Measurements from ENCODE around the gene WNT3A.

WNT3A gene

DNA sequence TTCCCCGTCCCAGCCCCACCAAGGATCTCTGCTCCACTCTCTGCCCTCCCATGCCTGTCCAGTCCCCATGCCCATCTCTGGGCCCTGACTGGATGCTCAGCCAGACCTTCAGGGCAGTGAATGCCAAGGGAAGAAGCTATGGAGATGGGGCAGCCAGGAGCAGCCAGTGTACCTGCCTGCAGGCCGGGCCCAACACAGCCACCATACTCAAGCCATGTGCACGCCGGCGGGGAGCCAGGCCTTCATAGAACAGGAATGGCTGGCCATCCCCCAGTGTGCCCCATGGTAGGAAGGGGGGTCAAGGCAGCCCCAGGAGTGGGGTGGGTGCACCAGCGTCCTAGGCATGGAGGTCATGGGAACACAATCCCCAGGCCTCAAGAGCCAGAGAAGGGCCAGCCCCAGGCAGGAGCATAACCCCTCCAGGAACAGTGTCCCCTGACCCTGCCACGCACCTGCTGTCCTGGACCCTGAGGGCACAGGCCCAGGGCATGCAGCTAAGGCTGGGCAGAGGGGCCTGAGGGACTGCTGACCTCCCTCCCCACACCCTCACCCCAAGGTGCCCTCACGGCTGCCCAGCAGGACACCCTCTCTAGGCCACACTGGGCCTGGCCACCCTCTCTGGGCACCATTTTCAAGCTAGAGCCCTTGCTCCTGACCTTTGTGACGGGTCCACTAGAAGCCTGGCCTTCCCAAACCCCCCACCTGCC is 55.4 kb downstream of the WNT3A start:
- Mint-ChIP-seq H3K4me3 (no peak overlapping the region), H3K9me3 (no peaks in the 10 kb centered on the region), H3K27ac (no peak overlapping the region), H3K4me1 (ENCODE audit: low read depth) (peaks cover 5% of the 10 kb centered on the region), H3K27me3 (peaks cover 27% of the 10 kb centered on the region), H3K36me3 (ENCODE audit: low read depth) (no peaks in the 10 kb centered on the region)

DNA sequence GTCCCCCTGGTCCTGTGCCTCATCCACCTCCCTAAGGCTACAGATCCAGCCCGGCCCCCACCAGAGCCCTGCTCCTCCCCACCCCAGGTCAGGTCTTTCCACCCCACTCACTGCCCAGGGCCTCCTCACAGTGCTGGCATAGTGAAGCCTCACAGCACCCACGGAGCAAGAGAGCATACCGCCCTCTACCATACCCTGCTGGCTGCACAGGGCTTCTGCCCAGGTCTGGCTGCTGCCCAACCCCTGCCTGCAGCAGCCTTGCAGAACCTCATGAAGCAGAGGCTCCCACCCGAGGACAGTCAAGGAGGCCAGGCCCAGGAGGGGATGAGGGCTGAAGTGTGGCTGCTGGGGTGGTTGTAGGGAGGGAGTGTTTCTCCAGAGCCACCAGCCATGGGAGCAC is 56.0 kb downstream of the WNT3A start:
- no peaks in the 10 kb centered on the region for H3K9me3 Mint-ChIP-seq
- no peak overlapping the region for H3K4me3 Mint-ChIP-seq
- peaks cover 21% of the 10 kb centered on the region for H3K27me3 Mint-ChIP-seq
- H3K4me1 Mint-ChIP-seq (ENCODE audit: low read depth): peaks cover 5% of the 10 kb centered on the region
- H3K36me3 Mint-ChIP-seq (ENCODE audit: low read depth): no peaks in the 10 kb centered on the region
- no peak overlapping the region for H3K27ac Mint-ChIP-seq

DNA sequence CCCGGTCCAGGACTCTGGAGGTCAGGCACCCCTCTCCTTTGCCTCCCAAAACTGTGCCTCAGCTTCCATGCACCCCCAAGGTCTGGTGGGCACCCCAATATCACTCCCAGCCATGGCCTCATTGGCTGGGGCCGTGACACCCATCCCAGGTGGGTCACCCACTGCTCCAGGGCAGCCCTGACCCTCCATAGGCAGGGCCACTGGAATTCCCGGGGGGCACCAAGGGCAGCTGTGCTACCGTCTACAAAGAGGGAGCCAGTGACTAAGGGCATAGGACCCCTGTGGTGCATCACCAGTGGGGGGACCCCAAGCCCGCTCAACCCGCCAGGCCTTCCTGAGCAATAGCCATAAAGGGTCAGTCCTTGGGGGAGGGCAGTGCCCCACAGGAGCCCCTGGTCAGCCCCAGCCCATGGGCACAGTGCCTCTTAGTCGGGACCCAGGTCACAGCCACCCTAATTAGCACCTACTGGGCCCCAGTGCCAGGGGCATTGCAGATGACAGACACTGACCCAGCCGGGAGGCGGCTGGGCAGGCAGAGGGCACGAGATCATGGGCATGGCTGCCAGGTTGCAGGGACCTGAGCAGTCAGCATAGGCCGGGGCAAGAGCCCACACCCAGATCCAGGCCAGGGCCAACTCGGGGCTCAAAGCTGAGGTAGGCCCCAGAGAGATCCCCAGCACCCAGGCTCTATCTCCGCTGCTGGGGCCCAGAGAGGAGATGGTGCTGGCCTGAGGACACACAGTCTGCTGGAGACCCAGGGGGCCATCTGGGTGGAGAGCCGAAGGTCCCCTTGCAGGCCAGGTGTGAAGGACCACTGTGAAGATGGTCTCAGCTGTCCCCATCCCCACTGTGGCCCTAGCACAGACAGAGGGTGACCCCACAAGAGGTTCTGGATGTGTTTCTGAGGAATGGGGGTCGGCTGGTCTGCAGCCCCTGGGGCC is 56.7 kb downstream of the WNT3A start:
- Mint-ChIP-seq H3K9me3 (no peaks in the 10 kb centered on the region), H3K27me3 (peaks cover 15% of the 10 kb centered on the region)

DNA sequence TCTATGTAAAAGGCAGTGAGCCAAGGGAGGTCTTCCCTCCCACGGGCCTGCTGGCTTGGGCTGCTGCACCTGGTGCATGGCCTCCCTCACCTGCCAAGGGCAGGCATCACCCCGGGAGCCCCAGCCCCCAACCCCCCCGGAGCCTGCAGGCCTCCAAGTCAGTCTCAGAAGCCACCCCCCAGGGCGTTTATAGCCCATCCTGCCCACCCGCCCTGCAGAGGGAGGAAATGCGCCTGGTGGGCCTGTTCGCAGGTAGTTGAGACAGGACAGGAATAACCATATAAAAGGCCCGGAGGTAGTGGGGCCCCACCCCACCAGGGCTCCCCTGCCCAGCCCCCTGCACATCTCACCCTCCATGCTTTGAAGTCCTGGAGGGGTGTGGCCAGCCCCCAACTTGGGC is 57.5 kb downstream of the WNT3A start:
- no peaks in the 10 kb centered on the region for H3K36me3 Mint-ChIP-seq (ENCODE audit: low read depth)
- H3K4me3 Mint-ChIP-seq: no peak overlapping the region
- H3K27ac Mint-ChIP-seq: no peak overlapping the region
- no peaks in the 10 kb centered on the region for H3K9me3 Mint-ChIP-seq
- H3K4me1 Mint-ChIP-seq (ENCODE audit: low read depth): peaks cover 5% of the 10 kb centered on the region
- peaks cover 14% of the 10 kb centered on the region for H3K27me3 Mint-ChIP-seq

More for the DNA sequence above, 56.7 kb downstream of the WNT3A start:
- Mint-ChIP-seq H3K27ac (no peak overlapping the region), H3K4me3 (no peak overlapping the region), H3K4me1 (ENCODE audit: low read depth) (peaks cover 5% of the 10 kb centered on the region), H3K36me3 (ENCODE audit: low read depth) (no peaks in the 10 kb centered on the region)

DNA sequence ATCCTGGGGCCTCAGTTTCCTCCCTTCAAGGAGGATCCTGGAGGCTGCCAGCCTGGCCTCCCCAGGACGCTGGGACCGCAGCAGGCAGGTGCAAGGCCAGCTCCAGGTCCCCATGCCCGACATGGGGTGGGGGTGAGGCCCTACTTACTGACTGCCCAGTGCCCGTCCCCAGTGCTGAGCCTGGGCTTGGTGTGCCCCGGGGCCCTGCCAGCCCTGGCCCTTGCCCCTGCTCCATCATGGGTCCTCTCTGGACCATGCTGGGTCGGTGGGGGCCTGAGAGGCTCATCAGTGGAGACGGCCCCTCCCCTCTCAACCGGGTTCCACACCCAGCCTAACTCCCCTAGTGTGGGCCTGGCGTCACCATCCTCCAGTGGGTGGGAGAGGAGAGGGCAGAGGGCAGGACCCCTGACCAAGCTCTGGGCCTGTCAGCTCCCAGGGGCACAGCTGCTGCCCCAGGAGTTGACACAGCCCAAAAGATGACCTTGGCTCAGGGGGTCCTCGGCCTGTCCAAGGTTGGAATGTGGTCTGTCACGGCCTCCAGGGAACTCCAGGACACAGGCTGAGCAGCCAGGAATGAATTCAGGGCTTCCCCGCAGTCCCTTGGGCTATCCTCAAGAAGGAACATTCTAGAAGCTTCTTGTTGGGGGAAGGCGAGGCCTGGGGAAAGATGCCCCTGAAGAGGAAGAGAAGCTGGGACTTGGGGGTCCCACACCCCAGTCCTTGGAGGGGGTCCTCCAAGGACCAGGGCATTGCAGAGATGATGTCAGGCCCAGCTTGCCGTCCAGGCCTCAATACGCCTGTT is 58.1 kb downstream of the WNT3A start:
- Mint-ChIP-seq H3K27me3 (peaks cover 14% of the 10 kb centered on the region), H3K36me3 (ENCODE audit: low read depth) (no peaks in the 10 kb centered on the region), H3K27ac (no peak overlapping the region), H3K9me3 (no peaks in the 10 kb centered on the region), H3K4me3 (no peak overlapping the region), H3K4me1 (ENCODE audit: low read depth) (peaks cover 5% of the 10 kb centered on the region)

DNA sequence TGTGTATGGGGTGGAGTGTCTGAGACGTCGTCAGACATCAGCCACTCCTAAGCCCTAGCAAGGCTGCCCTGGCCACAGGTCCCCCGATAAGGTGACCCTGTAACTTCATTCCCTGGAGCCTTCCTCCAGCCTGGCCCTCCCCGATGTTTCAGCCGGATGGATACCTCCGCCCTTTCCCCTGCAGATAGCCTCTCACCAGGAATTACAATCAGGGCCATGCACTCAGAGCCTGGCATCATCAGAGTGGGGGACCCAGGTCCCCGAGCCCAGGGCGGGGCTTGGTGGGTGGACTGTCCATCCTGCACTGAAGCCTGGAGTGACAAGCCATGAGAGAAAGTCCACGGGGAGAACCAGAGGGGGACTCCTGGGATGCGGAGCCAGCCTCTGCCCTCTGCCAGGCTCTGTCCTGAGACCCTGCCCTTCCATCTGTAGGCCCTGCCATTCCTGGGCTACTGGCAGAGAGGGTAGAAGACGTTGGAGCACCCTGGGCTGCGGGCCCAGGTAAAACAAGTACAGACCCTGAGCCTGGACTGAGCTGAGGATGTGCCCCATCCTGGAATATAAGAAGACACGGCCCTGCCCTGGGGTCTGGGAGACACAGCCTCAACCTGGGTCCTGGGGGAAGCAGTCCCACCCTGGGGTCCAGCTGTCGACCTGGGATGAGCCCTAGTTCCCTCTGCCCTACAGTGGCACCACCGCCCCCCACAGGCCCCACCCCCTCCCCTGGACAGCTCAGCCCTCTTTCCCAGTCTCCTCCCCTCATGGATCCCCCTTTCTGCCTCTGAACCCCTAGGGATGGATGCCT is 58.9 kb downstream of the WNT3A start:
- no peak overlapping the region for H3K27ac Mint-ChIP-seq
- H3K36me3 Mint-ChIP-seq (ENCODE audit: low read depth): no peaks in the 10 kb centered on the region
- H3K9me3 Mint-ChIP-seq: no peaks in the 10 kb centered on the region
- no peak overlapping the region for H3K4me3 Mint-ChIP-seq
- peaks cover 11% of the 10 kb centered on the region for H3K27me3 Mint-ChIP-seq
- peaks cover 5% of the 10 kb centered on the region for H3K4me1 Mint-ChIP-seq (ENCODE audit: low read depth)

DNA sequence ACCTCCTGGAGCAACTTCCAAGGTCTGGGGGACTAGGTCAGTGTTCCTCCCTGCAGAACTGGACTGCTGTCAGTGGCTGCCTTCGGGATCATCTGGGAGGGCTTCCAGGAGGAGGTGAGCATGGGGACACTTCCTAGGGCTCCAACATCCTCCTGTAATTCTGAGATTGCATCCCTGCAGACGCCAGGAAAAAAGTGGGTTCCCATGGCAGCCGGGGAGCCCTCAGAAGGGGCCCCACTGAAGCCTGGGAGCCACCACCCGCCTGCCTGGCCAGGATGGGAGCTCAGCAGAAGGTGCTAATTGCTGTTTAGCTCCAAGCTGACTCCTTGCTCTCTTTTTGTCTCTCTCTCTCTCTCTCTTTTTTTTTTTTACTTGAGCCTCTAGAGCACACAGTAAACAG is 59.6 kb downstream of the WNT3A start:
- Mint-ChIP-seq H3K4me3 (no peak overlapping the region), H3K27ac (no peak overlapping the region), H3K27me3 (peaks cover 4% of the 10 kb centered on the region), H3K4me1 (ENCODE audit: low read depth) (no peaks in the 10 kb centered on the region), H3K36me3 (ENCODE audit: low read depth) (no peaks in the 10 kb centered on the region), H3K9me3 (no peaks in the 10 kb centered on the region)

DNA sequence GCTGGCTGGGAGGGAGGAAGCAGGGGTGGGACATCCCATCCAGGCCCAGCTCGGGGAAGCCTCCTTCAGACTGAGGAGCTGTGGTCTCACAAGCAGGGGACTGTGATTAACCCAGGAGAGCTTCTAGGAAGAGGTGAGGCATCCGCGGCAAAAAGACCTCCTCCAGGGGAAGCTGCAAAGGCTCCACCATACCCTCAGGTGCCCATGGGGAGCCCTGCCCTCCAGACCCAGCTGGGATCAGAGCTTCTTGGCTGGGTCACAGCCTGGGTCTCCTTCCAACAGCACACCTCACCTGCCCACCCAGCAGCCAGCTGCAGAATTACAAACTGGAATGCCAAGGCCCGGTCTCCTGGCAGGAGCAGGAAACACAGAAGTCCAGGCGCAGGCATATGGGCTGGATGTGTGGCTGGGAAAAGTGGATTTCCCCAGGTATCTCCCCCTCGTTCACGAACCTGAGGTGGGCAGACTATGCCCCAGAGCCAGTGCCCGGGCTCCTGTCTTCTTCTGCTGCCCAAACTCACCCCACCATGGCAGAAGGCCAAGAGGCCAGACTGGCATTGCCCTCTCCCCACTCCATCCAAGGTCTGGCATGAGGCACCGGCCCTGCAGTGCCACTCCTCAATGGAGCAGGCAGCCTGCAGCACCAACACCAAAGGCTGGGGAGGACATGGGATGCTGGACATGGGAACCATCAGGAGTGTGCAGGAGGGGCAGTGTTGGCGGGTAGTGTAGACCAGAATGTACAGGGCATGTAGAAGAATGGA is 60.3 kb downstream of the WNT3A start:
- Mint-ChIP-seq H3K36me3 (ENCODE audit: low read depth) (no peaks in the 10 kb centered on the region), H3K27ac (no peak overlapping the region), H3K27me3 (peaks cover 4% of the 10 kb centered on the region)

DNA sequence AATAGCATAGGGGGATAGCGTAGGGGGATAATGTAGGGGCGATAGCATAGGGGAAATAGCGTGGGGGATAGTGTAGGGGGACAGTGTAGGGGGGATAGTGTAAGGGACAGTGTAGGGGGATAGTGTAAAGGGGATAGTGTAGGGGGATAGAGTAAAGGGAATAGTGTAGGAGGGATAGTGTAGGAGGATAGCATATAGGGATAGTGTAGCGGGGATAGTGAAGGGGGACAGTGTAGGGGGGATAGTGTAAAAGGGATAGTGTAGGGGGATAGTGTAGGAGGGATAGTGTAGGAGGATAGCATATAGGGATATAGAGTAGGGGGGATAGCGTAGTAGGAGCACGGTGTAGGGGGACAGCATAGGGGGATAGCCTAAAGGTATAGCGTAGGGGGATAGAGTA is 61.6 kb downstream of the WNT3A start:
- Mint-ChIP-seq H3K27me3 (peaks cover 4% of the 10 kb centered on the region), H3K36me3 (ENCODE audit: low read depth) (no peaks in the 10 kb centered on the region), H3K9me3 (no peaks in the 10 kb centered on the region), H3K4me1 (ENCODE audit: low read depth) (no peaks in the 10 kb centered on the region), H3K4me3 (no peak overlapping the region), H3K27ac (no peak overlapping the region)

More for the DNA sequence above, 60.3 kb downstream of the WNT3A start:
- Mint-ChIP-seq H3K4me3 (no peak overlapping the region), H3K9me3 (no peaks in the 10 kb centered on the region), H3K4me1 (ENCODE audit: low read depth) (no peaks in the 10 kb centered on the region)

DNA sequence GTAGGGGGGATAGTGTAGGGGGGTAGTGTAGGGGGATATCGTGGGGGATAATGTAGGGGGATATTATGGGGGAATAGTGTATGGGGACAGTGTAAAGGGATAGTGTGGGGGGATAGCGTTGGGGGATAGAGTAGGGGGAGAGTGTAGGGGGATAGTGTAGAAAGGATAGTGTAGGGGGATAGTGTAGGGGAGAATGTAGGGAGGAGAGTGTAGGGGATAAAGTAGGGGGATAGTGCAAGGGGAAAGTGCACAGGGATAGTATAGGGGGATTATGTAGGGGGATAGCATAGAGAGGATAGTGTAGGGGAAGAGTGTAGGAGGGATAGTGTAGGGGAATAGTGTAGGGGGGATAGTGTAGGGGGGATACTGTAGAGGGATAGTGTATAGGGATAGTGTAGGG is 63.4 kb downstream of the WNT3A start:
- H3K9me3 Mint-ChIP-seq: no peaks in the 10 kb centered on the region
- H3K4me3 Mint-ChIP-seq: no peak overlapping the region

DNA sequence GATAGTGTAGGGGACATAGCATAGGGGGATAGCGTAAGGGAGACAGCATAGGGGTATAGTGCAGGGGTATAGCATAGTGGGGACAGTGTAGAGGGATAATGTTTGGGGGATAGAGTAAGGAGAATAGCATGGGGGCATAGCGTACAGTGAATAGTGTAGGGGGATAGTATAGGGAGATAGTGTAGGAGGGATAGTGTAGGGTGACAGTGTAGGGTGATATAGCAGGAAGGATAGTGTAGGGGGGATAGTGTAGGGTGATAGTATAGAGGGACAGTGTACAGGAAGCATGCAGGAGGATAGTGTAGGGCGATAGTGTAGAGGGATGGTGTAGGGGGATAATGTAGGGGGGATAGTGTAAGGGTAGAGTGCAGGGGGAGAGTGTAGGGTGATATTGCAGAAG is 64.1 kb downstream of the WNT3A start:
- Mint-ChIP-seq H3K4me3 (no peak overlapping the region), H3K36me3 (ENCODE audit: low read depth) (no peaks in the 10 kb centered on the region), H3K9me3 (no peaks in the 10 kb centered on the region), H3K4me1 (ENCODE audit: low read depth) (no peaks in the 10 kb centered on the region), H3K27ac (no peak overlapping the region), H3K27me3 (peaks cover 4% of the 10 kb centered on the region)

More for the DNA sequence above, 63.4 kb downstream of the WNT3A start:
- H3K36me3 Mint-ChIP-seq (ENCODE audit: low read depth): no peaks in the 10 kb centered on the region
- no peaks in the 10 kb centered on the region for H3K4me1 Mint-ChIP-seq (ENCODE audit: low read depth)
- H3K27me3 Mint-ChIP-seq: peaks cover 4% of the 10 kb centered on the region
- H3K27ac Mint-ChIP-seq: no peak overlapping the region

DNA sequence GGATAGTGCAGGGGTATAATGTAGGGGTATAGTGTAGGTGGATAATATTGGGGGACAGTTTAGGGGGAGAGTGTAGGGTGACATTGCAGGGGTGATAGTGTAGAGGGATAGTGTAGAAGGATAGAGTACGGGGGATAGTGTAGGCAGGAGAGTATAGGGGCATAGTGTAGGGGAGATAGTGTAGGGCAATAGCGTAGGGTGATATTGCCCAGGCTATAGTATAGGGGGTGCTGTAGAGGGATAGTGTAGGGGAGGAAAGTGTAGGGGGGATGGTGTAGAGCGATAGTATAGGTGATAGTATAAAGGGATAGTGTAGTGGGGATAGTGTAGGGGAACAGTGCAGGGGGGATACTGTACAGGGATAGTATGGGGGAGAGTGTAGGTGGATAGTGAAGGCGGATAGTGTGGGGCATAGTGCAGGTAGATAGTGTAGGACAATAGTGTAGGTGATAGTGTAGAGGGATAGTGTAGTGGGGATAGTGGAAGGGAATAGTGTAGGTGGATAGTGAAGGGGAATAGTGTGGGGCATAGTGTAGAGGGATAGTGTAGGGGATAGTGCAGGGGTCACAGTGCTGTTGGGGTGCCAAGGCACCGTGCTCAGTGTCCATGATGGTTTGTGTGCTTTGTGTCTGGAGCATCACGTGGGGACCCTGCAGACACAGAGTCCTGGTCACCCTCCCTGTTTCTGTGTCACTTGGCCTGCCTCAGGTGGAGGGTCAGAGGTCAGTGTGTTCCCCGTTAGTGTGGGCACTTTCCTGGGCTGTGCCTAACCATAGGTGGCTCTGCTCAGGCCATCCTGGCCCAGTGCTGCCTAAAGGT is 65.2 kb downstream of the WNT3A start:
- Mint-ChIP-seq H3K4me3 (no peak overlapping the region), H3K4me1 (ENCODE audit: low read depth) (no peaks in the 10 kb centered on the region), H3K36me3 (ENCODE audit: low read depth) (no peaks in the 10 kb centered on the region), H3K27me3 (no peaks in the 10 kb centered on the region), H3K9me3 (no peaks in the 10 kb centered on the region), H3K27ac (no peak overlapping the region)

DNA sequence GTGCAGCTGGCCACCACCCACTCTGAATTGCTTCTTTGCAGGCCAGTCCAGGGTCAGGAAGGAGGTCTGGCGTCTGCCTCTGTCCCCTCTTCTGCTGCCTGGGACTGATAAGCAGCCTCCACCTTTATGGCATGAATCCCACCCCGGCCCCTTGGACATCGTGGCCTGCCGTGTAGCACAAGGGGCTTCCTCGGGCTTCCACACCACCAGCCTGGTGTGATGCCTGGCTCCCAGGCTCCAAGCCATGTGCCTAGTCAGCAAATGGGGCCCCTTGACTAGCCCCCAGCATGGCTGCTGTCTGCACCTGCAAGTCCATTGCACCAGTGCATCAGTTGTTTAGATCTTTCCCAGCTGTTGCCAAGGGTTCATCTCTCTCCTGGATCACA is 65.9 kb downstream of the WNT3A start:
- H3K27ac Mint-ChIP-seq: no peak overlapping the region
- H3K9me3 Mint-ChIP-seq: no peaks in the 10 kb centered on the region
- no peak overlapping the region for H3K4me3 Mint-ChIP-seq
- H3K27me3 Mint-ChIP-seq: no peaks in the 10 kb centered on the region
- no peaks in the 10 kb centered on the region for H3K36me3 Mint-ChIP-seq (ENCODE audit: low read depth)
- no peaks in the 10 kb centered on the region for H3K4me1 Mint-ChIP-seq (ENCODE audit: low read depth)

Data from stimulated activated naive CD8-positive, alpha-beta T cell treated with anti-CD3 and anti-CD28 coated beads, Interleukin-15, Interleukin-2, amounts not matched to agents 100 ng/mL and 50 ng/mL, for 24 hours (primary cell).